ENCODE data around the gene SLC5A10.
"Not testable (repeated sequence)": the region's sequence is repeated elsewhere in the genome, so short reads cannot be mapped to it uniquely, and the experiment has no call there.

Gene SLC5A10

GRCh38 chr17:18947866-18948265, 4.1 kb upstream of the SLC5A10 start:
- no peak for DNase-seq (ENCODE audit: low spot score)

- no peak for DNase-seq (ENCODE audit: low spot score)
These were observed 3.4 kb upstream of the SLC5A10 start for GRCh38 chr17:18948476-18949006.

- DNase-seq (ENCODE audit: low spot score) = no peak
These were observed 2.4 kb upstream of the SLC5A10 start for GRCh38 chr17:18949566-18949965.

- no peak for DNase-seq (ENCODE audit: low spot score)
These were observed 1.6 kb upstream of the SLC5A10 start for GRCh38 chr17:18950346-18950745.

GRCh38 chr17:18950944-18951905, 740 bp upstream of the SLC5A10 start:
- DNase-seq (ENCODE audit: low spot score) = no peak

- no peak for DNase-seq (ENCODE audit: low spot score)
These were observed 1.3 kb downstream of the SLC5A10 start for GRCh38 chr17:18953231-18953728.

GRCh38 chr17:18954321-18954720, 2.4 kb downstream of the SLC5A10 start:
- DNase-seq (ENCODE audit: low spot score) = no peak

GRCh38 chr17:18955009-18955408, 3.0 kb downstream of the SLC5A10 start:
- DNase-seq (ENCODE audit: low spot score) = no peak

GRCh38 chr17:18956021-18956420, 4.1 kb downstream of the SLC5A10 start:
- DNase-seq (ENCODE audit: low spot score) = not testable (repeated sequence)

GRCh38 chr17:18956581-18956980, 4.6 kb downstream of the SLC5A10 start:
- no peak for DNase-seq (ENCODE audit: low spot score)

- DNase-seq (ENCODE audit: low spot score) = no peak
These were observed 5.9 kb downstream of the SLC5A10 start for GRCh38 chr17:18957831-18958230.

- DNase-seq (ENCODE audit: low spot score) = peak; percentile 46
These were observed 6.6 kb downstream of the SLC5A10 start for GRCh38 chr17:18958611-18959010.

- DNase-seq (ENCODE audit: low spot score) = peak; percentile 50
These were observed 7.3 kb downstream of the SLC5A10 start for GRCh38 chr17:18959071-18959844.

- DNase-seq (ENCODE audit: low spot score) = no peak
These were observed 7.9 kb downstream of the SLC5A10 start for GRCh38 chr17:18959845-18960240.

- no peak for DNase-seq (ENCODE audit: low spot score)
These were observed 8.3 kb downstream of the SLC5A10 start for GRCh38 chr17:18960241-18960665.

GRCh38 chr17:18960803-18961511, 9.0 kb downstream of the SLC5A10 start:
- DNase-seq (ENCODE audit: low spot score) = peak; percentile 95

GRCh38 chr17:18961634-18962493, 9.9 kb downstream of the SLC5A10 start:
- DNase-seq (ENCODE audit: low spot score) = no peak

GRCh38 chr17:18962494-18962815, 10.5 kb downstream of the SLC5A10 start:
- DNase-seq (ENCODE audit: low spot score) = no peak

GRCh38 chr17:18963126-18964017, 11.4 kb downstream of the SLC5A10 start:
- DNase-seq (ENCODE audit: low spot score) = no peak

- no peak for DNase-seq (ENCODE audit: low spot score)
These were observed 12.0 kb downstream of the SLC5A10 start for GRCh38 chr17:18964018-18964351.
